ENCODE measurements around the gene TOMT. TPM values are rescaled to one million over a fixed set of nuclear protein-coding genes. Genes with fewer than 3 reads are reported as not detected.

TOMT gene
- total and polyA plus RNA-seq, 9 donors = not detected

Other genes with a start within 250 kb of the TOMT start
- not detected for gene DEFB131B, start 227.5 kb upstream of the TOMT start, total RNA-seq
- gene DEFB131B, start 227.5 kb upstream of the TOMT start, polyA plus RNA-seq (ENCODE audit: insufficient read depth in 1 of 8, insufficient read length in 8 of 8, low replicate concordance in 1 of 8) = not detected
- gene XNDC1N, start 177.3 kb upstream of the TOMT start, total RNA-seq = 5.3 TPM
- gene XNDC1N, start 177.3 kb upstream of the TOMT start, polyA plus RNA-seq (ENCODE audit: insufficient read depth in 1 of 8, insufficient read length in 8 of 8, low replicate concordance in 1 of 8) = 1 to 10 TPM; 1.9 to 3.7 (median 2.9) TPM
- gene RNF121, start 176.9 kb upstream of the TOMT start, total RNA-seq = 24.8 TPM
- 10 to 100 TPM; 24.1 to 35.7 (median 32.5) TPM for gene RNF121, start 176.9 kb upstream of the TOMT start, polyA plus RNA-seq (ENCODE audit: insufficient read depth in 1 of 8, insufficient read length in 8 of 8, low replicate concordance in 1 of 8)
- 2.5 TPM for gene IL18BP, start 107.0 kb upstream of the TOMT start, total RNA-seq
- 10 to 100 TPM in 1 of 8 donors, 1 to 10 TPM in 7; 4.7 to 11.0 (median 6.8) TPM for gene IL18BP, start 107.0 kb upstream of the TOMT start, polyA plus RNA-seq (ENCODE audit: insufficient read depth in 1 of 8, insufficient read length in 8 of 8, low replicate concordance in 1 of 8)
- 118 TPM for gene NUMA1, start 25.4 kb upstream of the TOMT start, total RNA-seq
- gene NUMA1, start 25.4 kb upstream of the TOMT start, polyA plus RNA-seq (ENCODE audit: insufficient read depth in 1 of 8, insufficient read length in 8 of 8, low replicate concordance in 1 of 8) = 100 to 1,000 TPM; 144 to 197 (median 173) TPM
- 3.4 TPM for gene LRRC51, start 25.1 kb upstream of the TOMT start, total RNA-seq
- gene LRRC51, start 25.1 kb upstream of the TOMT start, polyA plus RNA-seq (ENCODE audit: insufficient read depth in 1 of 8, insufficient read length in 8 of 8, low replicate concordance in 1 of 8) = 1 to 10 TPM; 5.8 to 9.5 (median 7.7) TPM
- 53.4 TPM for gene LAMTOR1, start 2.6 kb upstream of the TOMT start, total RNA-seq
- gene LAMTOR1, start 2.6 kb upstream of the TOMT start, polyA plus RNA-seq (ENCODE audit: insufficient read depth in 1 of 8, insufficient read length in 8 of 8, low replicate concordance in 1 of 8) = 10 to 100 TPM; 84.6 to 99.1 (median 92.7) TPM
- 29.8 TPM for gene ANAPC15, start 6.8 kb downstream of the TOMT start, total RNA-seq
- 10 to 100 TPM; 30.7 to 38.7 (median 35.5) TPM for gene ANAPC15, start 6.8 kb downstream of the TOMT start, polyA plus RNA-seq (ENCODE audit: insufficient read depth in 1 of 8, insufficient read length in 8 of 8, low replicate concordance in 1 of 8)
- gene FOLR3, start 29.8 kb downstream of the TOMT start, total RNA-seq = not detected
- gene FOLR3, start 29.8 kb downstream of the TOMT start, polyA plus RNA-seq (ENCODE audit: insufficient read depth in 1 of 8, insufficient read length in 8 of 8, low replicate concordance in 1 of 8) = under 1 TPM in 1 of 8 donors, not detected in 7; 0.18 TPM
- gene FOLR1, start 86.2 kb downstream of the TOMT start, total RNA-seq = 3.6 TPM
- gene FOLR1, start 86.2 kb downstream of the TOMT start, polyA plus RNA-seq (ENCODE audit: insufficient read depth in 1 of 8, insufficient read length in 8 of 8, low replicate concordance in 1 of 8) = 1 to 10 TPM; 2.8 to 8.6 (median 5.0) TPM
- gene FOLR2, start 110.9 kb downstream of the TOMT start, total RNA-seq = 23.5 TPM
- 10 to 100 TPM; 18.2 to 31.4 (median 27.0) TPM for gene FOLR2, start 110.9 kb downstream of the TOMT start, polyA plus RNA-seq (ENCODE audit: insufficient read depth in 1 of 8, insufficient read length in 8 of 8, low replicate concordance in 1 of 8)
- gene INPPL1, start 118.8 kb downstream of the TOMT start, total RNA-seq = 87.7 TPM
- gene INPPL1, start 118.8 kb downstream of the TOMT start, polyA plus RNA-seq (ENCODE audit: insufficient read depth in 1 of 8, insufficient read length in 8 of 8, low replicate concordance in 1 of 8) = 100 to 1,000 TPM; 134 to 211 (median 165) TPM
- gene PHOX2A, start 138.3 kb downstream of the TOMT start, total RNA-seq = not detected
- under 1 TPM in 1 of 8 donors, not detected in 7; 0.21 TPM for gene PHOX2A, start 138.3 kb downstream of the TOMT start, polyA plus RNA-seq (ENCODE audit: insufficient read depth in 1 of 8, insufficient read length in 8 of 8, low replicate concordance in 1 of 8)